ACHN (cell line): ENCODE results near the gene KIFBP.

ENCODE experiments used
- DNase-seq: peaks from one replicate; pipeline ENCODE4 v3.0.0-alpha.2; 2015
- in situ Hi-C: cut with HindIII; loops from 2 replicates; pipeline ENCODE4 v1.10.0; 2017; ENCODE audit warnings: low sequenced_read_pairs, low pct_ligation_motif_present, low pct_unique_long_range_greater_than_20kb

KIFBP gene

DNA sequence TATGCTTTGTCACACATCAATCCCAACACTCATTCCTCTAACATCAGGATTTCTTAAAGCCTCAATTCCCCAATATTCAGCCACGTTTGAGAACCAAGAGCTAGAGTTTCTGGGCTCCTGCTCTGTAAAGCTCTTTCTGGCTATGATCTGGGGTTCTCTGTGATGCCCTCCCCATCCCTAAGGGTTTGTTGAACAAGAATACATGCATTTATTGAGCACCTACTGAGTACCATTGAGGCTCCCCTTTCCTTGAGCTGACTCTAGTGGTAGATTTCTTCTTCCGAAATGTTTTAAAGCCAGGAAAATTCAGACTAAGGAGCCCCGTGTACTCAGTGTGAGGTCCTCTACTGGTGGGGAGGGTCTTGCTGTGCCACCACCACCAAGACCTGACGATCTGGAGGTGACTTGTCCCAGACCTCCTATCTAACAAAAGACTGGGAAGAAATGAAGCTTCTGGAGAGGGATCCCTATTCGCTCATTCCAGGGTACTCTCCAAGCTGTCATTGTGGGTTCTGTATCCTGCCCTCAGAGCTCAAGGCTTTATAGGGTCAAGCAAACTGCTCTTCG is 76.2 kb downstream of the KIFBP start:
- in situ Hi-C loops: no loop called here
- DNase-seq: no peak

DNA sequence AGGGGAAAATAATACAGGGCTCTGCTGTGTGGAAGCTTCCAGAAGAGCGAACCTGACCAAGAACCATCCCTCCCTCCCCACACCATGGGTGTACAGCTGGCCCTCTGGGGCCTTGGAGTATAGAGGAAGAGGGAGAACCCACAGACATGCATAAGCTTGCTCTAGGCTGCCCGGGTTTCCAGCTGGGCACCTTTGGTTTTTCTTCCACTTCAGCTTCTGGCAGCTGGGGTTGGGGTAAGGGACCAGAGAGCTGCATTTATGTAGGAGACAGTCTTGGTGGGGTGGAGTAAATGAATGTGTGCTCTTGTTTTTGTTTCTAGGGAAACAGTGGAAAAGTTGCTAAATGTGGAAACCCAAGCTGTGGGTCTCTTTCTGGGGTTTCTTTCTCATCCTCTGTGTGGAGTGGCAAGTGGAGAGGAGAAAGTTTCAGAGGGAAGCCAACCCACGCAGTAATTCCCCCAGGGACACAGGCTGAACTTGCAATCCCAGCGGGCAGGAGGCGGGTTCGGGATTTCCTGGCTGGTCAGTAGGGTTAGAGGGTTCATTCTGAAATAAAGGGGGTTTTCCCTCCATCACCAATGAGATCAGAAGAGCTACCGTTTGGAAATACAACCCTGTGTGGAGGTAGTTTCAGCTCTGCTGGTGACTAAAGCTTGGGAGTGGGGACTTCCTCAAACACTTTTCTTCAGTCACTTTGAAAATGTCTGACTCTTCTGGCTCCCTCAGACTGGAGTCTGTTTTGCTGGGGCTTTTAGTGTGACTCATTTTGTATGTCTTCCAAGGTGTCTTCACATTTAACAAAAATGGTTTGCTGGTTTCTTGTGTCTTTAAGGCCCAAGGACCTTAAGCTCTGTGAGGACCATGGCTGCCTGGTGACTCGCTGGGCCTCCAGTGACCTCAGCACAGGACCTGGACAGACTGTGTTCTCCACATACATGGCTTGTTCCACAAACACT is 77.1 kb downstream of the KIFBP start:
- in situ Hi-C loops: no loop called here

More for the DNA sequence above, 77.1 kb downstream of the KIFBP start:
- no peak for DNase-seq
